Effector CD4-positive, alpha-beta T cell (primary cell): ENCODE data around the gene KIAA1549.

Experiments
- DNase-seq: peaks from one replicate; pipeline ENCODE4 v3.0.0-alpha.2; 2020

Gene KIAA1549

GRCh38 chr7:138974675-138975292 lies 6.4 kb downstream of the KIAA1549 start:
- DNase-seq: no peak

GRCh38 chr7:138974103-138974502 lies 7.1 kb downstream of the KIAA1549 start:
- DNase-seq: no peak

- DNase-seq: no peak
Observed at GRCh38 chr7:138970952-138971351, 10.2 kb downstream of the KIAA1549 start.

GRCh38 chr7:138970446-138970845 lies 10.7 kb downstream of the KIAA1549 start:
- no peak for DNase-seq

- no peak for DNase-seq
Observed at GRCh38 chr7:138967159-138967558, 14.0 kb downstream of the KIAA1549 start.

GRCh38 chr7:138964624-138965436 lies 16.4 kb downstream of the KIAA1549 start:
- no peak for DNase-seq

GRCh38 chr7:138963675-138964074 lies 17.5 kb downstream of the KIAA1549 start:
- no peak for DNase-seq

GRCh38 chr7:138962561-138963270 lies 18.5 kb downstream of the KIAA1549 start:
- no peak for DNase-seq

- no peak for DNase-seq
Observed at GRCh38 chr7:138961159-138961558, 20.0 kb downstream of the KIAA1549 start.

GRCh38 chr7:138958391-138958956 lies 22.7 kb downstream of the KIAA1549 start:
- no peak for DNase-seq

- DNase-seq: no peak
Observed at GRCh38 chr7:138957753-138958390, 23.3 kb downstream of the KIAA1549 start.

GRCh38 chr7:138957217-138957616 lies 24.0 kb downstream of the KIAA1549 start:
- DNase-seq: no peak

- DNase-seq: no peak
Observed at GRCh38 chr7:138954545-138955475, 26.4 kb downstream of the KIAA1549 start.

- DNase-seq: no peak
Observed at GRCh38 chr7:138952791-138953190, 28.4 kb downstream of the KIAA1549 start.

GRCh38 chr7:138951953-138952352 lies 29.2 kb downstream of the KIAA1549 start:
- DNase-seq: no peak

- DNase-seq: no peak
Observed at GRCh38 chr7:138949421-138950088, 31.6 kb downstream of the KIAA1549 start.

GRCh38 chr7:138948403-138948802 lies 32.8 kb downstream of the KIAA1549 start:
- no peak for DNase-seq

GRCh38 chr7:138945821-138946220 lies 35.4 kb downstream of the KIAA1549 start:
- DNase-seq: no peak

- DNase-seq: no peak
Observed at GRCh38 chr7:138945154-138945553, 36.0 kb downstream of the KIAA1549 start.

- no peak for DNase-seq
Observed at GRCh38 chr7:138944592-138944991, 36.6 kb downstream of the KIAA1549 start.

GRCh38 chr7:138943061-138943460 lies 38.1 kb downstream of the KIAA1549 start:
- no peak for DNase-seq
